OCI-LY3 (cell line): ENCODE results near the gene GRID1.
"Not testable (repeated sequence)": the region's sequence is repeated elsewhere in the genome, so short reads cannot be mapped to it uniquely, and the experiment has no call there.

ENCODE experiments used
- H2AFZ ChIP-seq: fragments of 200-600, 300-600 bp; shearing (Covaris generic); 2 replicates; pipeline ENCODE4 v1.6.0; 2014; ENCODE audit warnings: antibody characterized with exemption, low read depth, low read length
- H3K27ac ChIP-seq: fragments of 200-600, 300-600 bp; sonication (generic); 2 replicates; pipeline ENCODE4 v1.5.1; 2014; ENCODE audit warnings: mild to moderate bottlenecking, low read length, moderate library complexity, mixed read lengths
- H3K27me3 ChIP-seq: fragments of 200-600, 300-600 bp; sonication (generic); 2 replicates; pipeline ENCODE4 v1.6.1; 2014; ENCODE audit warnings: low read depth, low read length, mixed read lengths
- H3K36me3 ChIP-seq: fragments of 200-600, 300-600 bp; sonication (generic); replicated peaks from 2 replicates; pipeline ENCODE3; 2014; ENCODE audit warnings: low read depth, low read length, mixed read lengths
- H3K4me1 ChIP-seq: fragments of 300-600, 200-600 bp; sonication (generic); 2 replicates; pipeline ENCODE4 v1.6.1; 2014; ENCODE audit warnings: low read length, mixed read lengths
- H3K4me2 ChIP-seq: fragments of 200-600, 300-600 bp; sonication (generic); 2 replicates; pipeline ENCODE4 v1.6.1; 2014; ENCODE audit warnings: low read length, mixed read lengths
- H3K4me3 ChIP-seq: fragments of 300-600, 200-600 bp; sonication (generic); 2 replicates; pipeline ENCODE4 v1.5.1; 2014; ENCODE audit warnings: antibody characterized with exemption, mild to moderate bottlenecking, low read length, moderate library complexity
- H3K79me2 ChIP-seq: fragments of 300-600, 200-600 bp; shearing (Covaris generic); 2 replicates; pipeline ENCODE4 v1.6.1; 2014; ENCODE audit warnings: mild to moderate bottlenecking, low read length, mixed read lengths
- H3K9ac ChIP-seq: fragments of 300-600, 200-600 bp; shearing (Covaris generic); 2 replicates; pipeline ENCODE4 v1.6.0; 2014; ENCODE audit warnings: mild to moderate bottlenecking, low read length, moderate library complexity
- H3K9me3 ChIP-seq: fragments of 200-600, 300-600 bp; shearing (Covaris generic); 2 replicates; pipeline ENCODE4 v1.6.1; 2014; ENCODE audit warnings: low read length, mixed read lengths; ENCODE audit not compliant: insufficient read depth
- H4K20me1 ChIP-seq: fragments of 200-600, 300-600 bp; sonication (generic); 2 replicates; pipeline ENCODE4 v1.6.1; 2016; ENCODE audit warnings: low read length, mixed read lengths; ENCODE audit not compliant: insufficient read depth
- CTCF ChIP-seq: fragments of 200-600, 300-600 bp; sonication (generic); IDR thresholded peaks from 2 replicates; pipeline ENCODE4 v1.5.1; 2014; ENCODE audit warnings: antibody characterized with exemption, low read length, low read depth
- EZH2phosphoT487 ChIP-seq: fragments of 200-600 bp; shearing (Covaris generic); IDR thresholded peaks from 2 replicates; pipeline ENCODE4 v1.6.1; 2018; ENCODE audit warnings: antibody characterized with exemption, mixed run types, low read depth

Gene GRID1

GRCh38 chr10:85847085-85847484 lies 519.5 kb downstream of the GRID1 start:
- Histone ChIP-seq H3K79me2 (no peaks in the 10 kb centered on the region), H3K36me3 (no peaks in the 10 kb centered on the region), H3K4me1 (no peaks in the 10 kb centered on the region), H3K27me3 (no peaks in the 10 kb centered on the region), H3K27ac (no peak overlapping the region), H3K9ac (no peak overlapping the region), H2AFZ (no peak overlapping the region), H3K4me2 (no peak overlapping the region), H3K9me3 (no peaks in the 10 kb centered on the region), H4K20me1 (no peaks in the 10 kb centered on the region), H3K4me3 (no peak overlapping the region)
- no peak for TF ChIP-seq EZH2phosphoT487
- TF ChIP-seq CTCF: no peak

GRCh38 chr10:85838660-85839059 lies 527.9 kb downstream of the GRID1 start:
- H3K4me3 ChIP-seq, H3K79me2 ChIP-seq, H2AFZ ChIP-seq, H3K27ac ChIP-seq, H3K4me2 ChIP-seq, H4K20me1 ChIP-seq, H3K9me3 ChIP-seq, H3K4me1 ChIP-seq, H3K36me3 ChIP-seq, H3K9ac ChIP-seq, H3K27me3 ChIP-seq: not testable (repeated sequence)

- no peaks in the 10 kb centered on the region for H3K27me3 ChIP-seq
- no peaks in the 10 kb centered on the region for H4K20me1 ChIP-seq
- no peaks in the 10 kb centered on the region for H3K9me3 ChIP-seq
- no peak overlapping the region for H3K27ac ChIP-seq
- no peaks in the 10 kb centered on the region for H3K79me2 ChIP-seq
- no peak overlapping the region for H2AFZ ChIP-seq
- no peak overlapping the region for H3K4me2 ChIP-seq
- no peak overlapping the region for H3K9ac ChIP-seq
- H3K36me3 ChIP-seq: no peaks in the 10 kb centered on the region
- no peaks in the 10 kb centered on the region for H3K4me1 ChIP-seq
- TF ChIP-seq CTCF: no peak
- TF ChIP-seq EZH2phosphoT487: no peak
- no peak overlapping the region for H3K4me3 ChIP-seq
Observed at GRCh38 chr10:85832988-85833387, 533.6 kb downstream of the GRID1 start.

GRCh38 chr10:85831422-85831821 lies 535.2 kb downstream of the GRID1 start:
- H3K9ac ChIP-seq: no peak overlapping the region
- no peak overlapping the region for H2AFZ ChIP-seq
- H3K9me3 ChIP-seq: no peaks in the 10 kb centered on the region
- no peaks in the 10 kb centered on the region for H3K4me1 ChIP-seq
- no peak overlapping the region for H3K4me2 ChIP-seq
- TF ChIP-seq EZH2phosphoT487 (no peak), CTCF (no peak)
- no peaks in the 10 kb centered on the region for H4K20me1 ChIP-seq
- no peak overlapping the region for H3K27ac ChIP-seq
- H3K79me2 ChIP-seq: no peaks in the 10 kb centered on the region
- H3K36me3 ChIP-seq: no peaks in the 10 kb centered on the region
- no peaks in the 10 kb centered on the region for H3K27me3 ChIP-seq
- no peak overlapping the region for H3K4me3 ChIP-seq

GRCh38 chr10:85826377-85826776 lies 540.2 kb downstream of the GRID1 start:
- Histone ChIP-seq H3K4me3 (no peak overlapping the region), H3K9ac (no peak overlapping the region), H2AFZ (no peak overlapping the region), H3K4me2 (no peak overlapping the region), H3K36me3 (no peaks in the 10 kb centered on the region), H3K79me2 (no peaks in the 10 kb centered on the region), H3K27me3 (no peaks in the 10 kb centered on the region), H3K27ac (no peak overlapping the region), H3K4me1 (no peaks in the 10 kb centered on the region), H4K20me1 (no peaks in the 10 kb centered on the region), H3K9me3 (no peaks in the 10 kb centered on the region)
- TF ChIP-seq CTCF (no peak), EZH2phosphoT487 (no peak)
